ENCODE data around the gene BFSP2.

BFSP2 gene

DNA sequence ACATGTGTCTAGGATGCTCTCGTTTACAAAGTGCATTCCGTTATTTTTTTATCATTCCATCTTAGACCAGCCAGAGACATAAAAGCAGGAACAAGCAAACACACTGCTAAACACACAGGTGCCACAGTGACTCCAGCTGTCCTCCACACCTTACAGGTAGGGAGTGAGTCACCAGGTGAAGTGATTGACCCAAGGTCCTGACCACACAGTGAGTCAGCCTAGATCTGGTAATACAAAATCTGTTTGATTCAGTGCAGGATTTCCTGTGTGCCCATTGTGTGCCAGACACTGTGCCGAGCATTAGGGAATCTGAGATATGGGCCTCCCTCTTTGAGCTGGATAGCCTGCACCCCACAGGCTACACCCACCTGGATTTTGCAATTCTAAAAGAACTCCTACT lies 16.7 kb upstream of the BFSP2 start:
- DNase-seq, result no peak

DNA sequence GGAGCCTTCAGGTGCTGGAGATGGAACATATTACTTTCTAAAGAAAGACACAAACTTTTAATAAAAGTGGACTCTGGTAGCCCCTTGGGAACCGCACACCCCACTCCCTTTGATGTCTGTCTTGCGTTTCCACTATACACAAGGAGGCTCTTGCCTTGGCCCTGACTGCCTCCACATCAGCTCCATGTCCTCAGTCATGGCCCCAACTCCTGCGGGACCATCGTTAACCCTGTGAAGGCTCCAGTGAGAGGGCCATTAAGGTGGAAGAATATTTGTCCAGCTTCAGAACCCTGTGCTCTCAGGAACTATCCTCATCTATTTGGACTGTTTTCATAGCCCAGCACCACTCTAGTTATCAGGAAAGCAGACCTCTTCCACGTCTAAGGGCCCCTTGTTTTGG lies 16.1 kb upstream of the BFSP2 start:
- no peak for DNase-seq

DNA sequence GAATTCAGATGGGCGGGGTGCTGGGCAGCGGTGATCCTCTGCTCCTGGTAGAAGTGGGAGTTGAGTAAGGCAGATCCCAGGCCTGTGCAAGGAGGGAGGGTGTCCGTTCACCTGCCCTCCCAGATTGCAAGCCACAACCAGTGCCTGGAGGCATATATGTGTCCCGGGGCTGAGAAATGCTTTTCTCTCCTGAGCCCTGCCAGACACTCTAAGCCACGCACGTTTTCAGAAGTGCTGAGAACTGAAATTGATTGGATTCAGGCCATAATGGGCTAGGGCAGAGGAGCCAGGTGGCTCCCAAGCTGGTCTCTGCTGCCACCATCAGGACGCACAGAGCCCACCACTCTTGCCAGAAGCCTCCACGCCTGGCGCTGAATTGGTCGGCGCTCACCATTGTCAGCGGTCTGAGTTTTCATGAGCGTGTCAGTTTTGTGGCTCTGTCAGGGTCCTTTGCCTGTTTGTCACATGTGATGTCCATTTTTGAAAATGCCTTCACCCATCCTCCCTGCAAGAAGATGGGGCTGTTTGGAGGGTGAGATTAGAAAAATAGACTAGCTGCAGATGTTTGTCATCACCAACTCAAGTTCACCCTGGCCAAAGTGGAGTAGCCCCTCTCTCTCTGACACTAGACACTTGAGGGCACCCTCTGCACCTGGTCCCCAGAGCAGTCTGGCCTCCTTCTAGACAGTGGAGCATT lies 15.4 kb upstream of the BFSP2 start:
- peak in 54 of 58 donors; percentile 26 to 83 (median 57) for DNase-seq

DNA sequence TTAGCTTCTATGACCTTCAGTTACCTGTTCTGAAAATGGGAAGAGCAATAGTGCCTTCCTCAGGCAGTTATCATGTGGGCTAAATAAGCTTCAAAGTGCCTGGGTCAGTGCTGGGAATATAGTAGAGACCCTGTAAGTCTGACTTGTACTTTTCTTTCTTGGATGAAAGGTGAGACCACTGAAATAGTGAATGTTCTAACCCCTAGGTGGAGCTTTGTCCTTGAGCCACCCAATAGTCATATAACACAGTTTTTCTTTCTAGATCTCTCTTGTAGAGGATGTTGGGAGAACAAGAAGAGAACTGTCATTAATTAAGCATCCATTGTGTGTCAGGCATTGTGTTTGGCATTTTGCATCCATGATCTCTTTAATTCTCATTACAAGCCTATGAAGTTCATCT lies 13.0 kb upstream of the BFSP2 start:
- DNase-seq, result no peak

- DNase-seq, result no peak
Measured at GRCh38 chr3:133387341-133387740, 12.5 kb upstream of the BFSP2 start.

GRCh38 chr3:133388696-133389395 lies 11.0 kb upstream of the BFSP2 start:
- peak in 1 of 58 donors; percentile 17 for DNase-seq

- no peak for DNase-seq
Measured at GRCh38 chr3:133390715-133391114, 9.1 kb upstream of the BFSP2 start.

DNA sequence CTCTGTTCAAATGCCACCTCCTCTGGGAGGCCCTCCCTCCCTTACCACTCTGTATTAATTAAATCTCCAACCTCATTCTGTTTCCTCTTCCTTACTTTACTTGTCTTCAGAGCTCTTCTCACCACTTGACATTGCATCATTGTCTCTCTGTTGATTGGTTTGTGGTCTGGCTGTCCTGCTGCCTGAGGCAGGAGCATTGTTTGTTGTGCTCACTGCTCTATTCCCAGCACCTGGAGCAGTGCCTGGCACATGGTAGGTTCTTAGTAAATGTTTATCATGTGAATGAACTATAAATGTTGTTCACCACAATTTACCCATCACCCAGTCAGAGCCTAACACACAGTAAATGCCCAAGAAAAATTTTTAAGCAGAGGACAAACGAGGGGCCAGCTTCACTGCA lies 6.7 kb upstream of the BFSP2 start:
- no peak for DNase-seq

GRCh38 chr3:133393691-133394474 lies 6.0 kb upstream of the BFSP2 start:
- peak in 3 of 58 donors; percentile 4 to 51 (median 40) for DNase-seq

- peak in 1 of 58 donors; percentile 9 for DNase-seq
Measured at GRCh38 chr3:133394561-133395311, 5.1 kb upstream of the BFSP2 start.

GRCh38 chr3:133396906-133397305 lies 3.0 kb upstream of the BFSP2 start:
- DNase-seq, result no peak

DNA sequence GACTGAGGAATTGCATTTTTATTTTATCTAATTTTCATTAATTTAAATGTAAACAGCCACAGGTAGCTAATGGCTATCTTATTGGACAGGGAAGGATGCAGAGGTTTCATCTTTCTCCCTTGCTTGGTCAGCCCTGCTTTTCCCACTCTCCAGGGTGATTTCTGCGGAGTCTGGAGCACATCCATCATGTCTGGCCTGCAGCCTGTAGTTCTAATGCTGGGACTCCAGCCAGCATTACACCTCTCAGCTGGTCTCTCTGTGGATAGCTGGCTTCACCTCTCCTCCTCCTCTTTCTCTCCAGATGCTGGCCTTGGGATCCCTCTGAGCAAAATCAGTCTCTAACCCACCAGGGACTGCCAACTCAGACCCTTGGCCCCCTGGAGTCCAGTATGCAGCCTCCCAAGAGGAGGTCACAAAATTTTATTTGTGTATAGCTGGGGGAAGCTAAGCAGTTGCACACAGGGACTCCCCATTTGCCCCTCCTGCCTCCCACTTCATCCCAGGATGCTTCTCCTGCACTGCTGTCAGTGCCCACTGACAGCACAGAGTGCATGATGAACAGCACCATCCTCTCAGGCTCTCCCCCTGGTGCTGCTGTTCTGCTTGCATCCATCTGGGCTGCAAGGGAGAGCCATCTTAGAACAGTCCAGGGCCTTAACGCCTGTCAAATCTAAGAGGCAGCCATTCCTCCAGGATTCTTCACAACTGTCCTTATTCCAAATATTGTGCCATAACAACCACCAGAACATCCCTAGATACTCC lies 1.7 kb downstream of the BFSP2 start:
- DNase-seq, result peak in 19 of 58 donors; percentile 16 to 56 (median 33)

- DNase-seq, result no peak
Measured at GRCh38 chr3:133404920-133405319, 5.1 kb downstream of the BFSP2 start.

DNA sequence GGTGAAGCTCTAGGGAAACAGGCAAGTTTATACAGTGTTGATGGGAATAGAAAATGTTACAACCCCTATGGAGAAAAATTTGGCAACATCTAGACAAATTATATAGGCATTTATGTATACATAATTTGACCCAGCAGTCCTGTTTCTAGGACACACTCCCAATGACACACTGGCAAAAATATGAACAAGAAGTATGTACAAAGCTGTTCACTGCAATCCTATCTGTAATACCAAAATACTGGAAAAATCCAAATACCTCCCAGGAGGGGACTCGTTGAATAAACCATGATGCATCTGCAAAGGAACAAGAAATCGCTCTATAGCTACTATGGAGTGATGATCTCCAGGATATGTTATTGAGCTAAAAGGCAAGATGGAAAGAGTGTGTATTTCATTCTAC lies 8.5 kb downstream of the BFSP2 start:
- DNase-seq, result no peak

DNA sequence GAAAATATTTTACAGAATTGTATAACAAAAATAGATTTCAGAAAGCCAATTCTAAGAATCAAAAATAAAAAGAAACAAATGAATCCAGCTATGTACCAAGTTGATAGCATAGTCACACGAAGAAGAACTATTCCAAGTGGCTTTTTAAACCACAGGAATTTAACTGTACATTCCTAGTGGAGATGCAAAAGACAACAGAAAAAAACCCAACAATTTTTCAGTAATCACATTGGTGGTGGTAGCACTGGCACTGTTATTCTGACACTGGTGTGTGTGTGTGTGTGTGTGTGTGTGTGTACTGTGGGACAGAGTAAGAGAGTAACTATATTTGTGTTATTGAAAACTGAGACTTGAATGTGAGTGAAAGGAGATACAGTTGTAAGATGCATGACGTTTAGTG lies 9.1 kb downstream of the BFSP2 start:
- DNase-seq, result no peak

DNA sequence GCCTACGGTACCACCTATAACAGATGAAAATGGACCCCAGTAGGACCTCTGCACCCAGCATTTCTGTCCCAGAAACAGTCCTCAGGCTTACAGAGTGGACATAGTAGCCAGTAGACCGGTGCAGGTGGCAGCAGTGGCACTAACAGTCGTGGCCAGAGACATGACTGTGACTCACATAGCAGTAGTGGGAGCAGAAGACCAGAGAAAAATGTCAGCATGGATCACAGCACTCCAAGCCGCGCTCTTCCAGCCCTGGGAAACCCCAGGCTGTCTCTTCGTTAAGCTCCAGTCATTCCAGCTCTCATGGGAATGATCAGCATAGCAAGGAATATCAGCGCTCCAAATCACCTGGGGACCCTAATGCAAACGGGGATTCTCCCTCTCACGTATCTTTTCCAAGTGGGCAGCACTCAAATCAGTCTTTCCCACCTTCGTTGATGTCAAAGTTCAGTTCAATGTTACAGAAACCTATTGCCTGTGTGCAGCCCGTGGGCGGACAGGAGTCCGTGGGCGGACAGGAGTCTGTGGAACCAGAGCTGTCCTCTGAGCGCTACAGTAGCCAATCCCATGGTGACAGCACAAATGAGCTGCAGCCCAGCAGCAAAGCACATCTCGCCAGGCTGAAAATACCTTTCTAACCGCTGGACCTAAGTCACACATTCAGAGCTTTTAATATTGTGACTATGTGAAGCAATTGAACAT lies 10.5 kb downstream of the BFSP2 start:
- no peak for DNase-seq

DNA sequence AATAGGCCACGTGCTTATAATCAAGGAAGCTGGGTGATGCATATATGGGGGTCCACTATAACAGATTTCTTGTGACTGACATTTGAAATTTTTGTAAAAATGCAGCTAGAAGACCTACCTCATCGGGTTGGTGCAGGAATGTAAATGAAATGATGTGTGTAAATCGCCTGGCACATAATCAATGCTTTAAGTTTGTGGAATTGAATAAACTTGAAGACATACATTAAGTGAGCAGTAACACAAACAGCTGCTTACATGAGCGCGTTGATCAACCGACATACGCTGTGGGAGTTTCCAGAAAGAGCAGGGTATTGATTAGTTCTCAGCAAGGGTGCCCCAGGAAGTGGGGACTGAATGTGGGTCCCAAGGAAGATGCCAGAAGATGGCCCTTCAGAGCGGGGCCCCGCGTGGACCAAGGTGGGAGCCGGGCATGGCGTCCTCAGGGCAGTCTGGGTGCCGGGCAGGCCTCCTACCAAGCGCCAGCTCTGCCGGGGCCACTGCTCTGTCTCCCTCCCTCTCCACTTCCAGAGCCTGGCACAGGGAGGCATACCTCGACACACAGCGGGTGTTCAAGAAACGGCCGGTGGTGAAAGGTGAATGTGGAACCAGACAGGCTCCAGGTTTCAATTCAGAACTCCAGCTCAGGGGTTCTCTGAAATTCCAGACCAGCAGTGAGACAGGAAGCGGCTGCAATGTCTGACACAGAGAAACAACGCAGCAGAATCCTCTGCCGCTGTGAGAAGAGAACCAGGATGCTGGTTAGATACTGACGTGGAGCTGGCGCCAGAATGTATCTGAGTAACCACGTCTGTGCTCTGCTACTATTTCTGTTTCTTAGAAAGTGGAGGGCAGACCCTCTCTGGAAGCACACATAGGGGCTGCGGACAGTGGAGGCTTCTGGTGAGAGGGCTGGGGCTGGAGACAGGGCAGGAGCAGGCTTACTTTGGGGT lies 12.6 kb downstream of the BFSP2 start:
- peak in 7 of 58 donors; percentile 18 to 40 (median 30) for DNase-seq

- DNase-seq, result peak in 20 of 58 donors; percentile 15 to 78 (median 34)
Measured at GRCh38 chr3:133413161-133414020, 13.5 kb downstream of the BFSP2 start.
